Measurements from ENCODE around the gene PUM2.

The PUM2 gene

GRCh38 chr2:20307311-20307710, 43.3 kb downstream of the PUM2 start:
- no peak overlapping the region for H3K4me3 ChIP-seq (ENCODE audit: low read depth, low read length)
- TF ChIP-seq, protein P1, sequence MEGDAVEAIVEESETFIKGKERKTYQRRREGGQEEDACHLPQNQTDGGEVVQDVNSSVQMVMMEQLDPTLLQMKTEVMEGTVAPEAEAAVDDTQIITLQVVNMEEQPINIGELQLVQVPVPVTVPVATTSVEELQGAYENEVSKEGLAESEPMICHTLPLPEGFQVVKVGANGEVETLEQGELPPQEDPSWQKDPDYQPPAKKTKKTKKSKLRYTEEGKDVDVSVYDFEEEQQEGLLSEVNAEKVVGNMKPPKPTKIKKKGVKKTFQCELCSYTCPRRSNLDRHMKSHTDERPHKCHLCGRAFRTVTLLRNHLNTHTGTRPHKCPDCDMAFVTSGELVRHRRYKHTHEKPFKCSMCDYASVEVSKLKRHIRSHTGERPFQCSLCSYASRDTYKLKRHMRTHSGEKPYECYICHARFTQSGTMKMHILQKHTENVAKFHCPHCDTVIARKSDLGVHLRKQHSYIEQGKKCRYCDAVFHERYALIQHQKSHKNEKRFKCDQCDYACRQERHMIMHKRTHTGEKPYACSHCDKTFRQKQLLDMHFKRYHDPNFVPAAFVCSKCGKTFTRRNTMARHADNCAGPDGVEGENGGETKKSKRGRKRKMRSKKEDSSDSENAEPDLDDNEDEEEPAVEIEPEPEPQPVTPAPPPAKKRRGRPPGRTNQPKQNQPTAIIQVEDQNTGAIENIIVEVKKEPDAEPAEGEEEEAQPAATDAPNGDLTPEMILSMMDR (IDR thresholded peaks at IDR 0.05; ENCODE audit: insufficient read depth, low read depth, low read length, missing control alignments), result no peak
- no peak for DNase-seq (ENCODE audit: low read depth)

GRCh38 chr2:20304411-20304810, 46.2 kb downstream of the PUM2 start:
- no peak overlapping the region for H3K4me3 ChIP-seq (ENCODE audit: low read depth, low read length)
- DNase-seq (ENCODE audit: low read depth), result no peak
- TF ChIP-seq, protein P1 (IDR thresholded peaks at IDR 0.05; ENCODE audit: insufficient read depth, low read depth, low read length, missing control alignments), result no peak

DNA sequence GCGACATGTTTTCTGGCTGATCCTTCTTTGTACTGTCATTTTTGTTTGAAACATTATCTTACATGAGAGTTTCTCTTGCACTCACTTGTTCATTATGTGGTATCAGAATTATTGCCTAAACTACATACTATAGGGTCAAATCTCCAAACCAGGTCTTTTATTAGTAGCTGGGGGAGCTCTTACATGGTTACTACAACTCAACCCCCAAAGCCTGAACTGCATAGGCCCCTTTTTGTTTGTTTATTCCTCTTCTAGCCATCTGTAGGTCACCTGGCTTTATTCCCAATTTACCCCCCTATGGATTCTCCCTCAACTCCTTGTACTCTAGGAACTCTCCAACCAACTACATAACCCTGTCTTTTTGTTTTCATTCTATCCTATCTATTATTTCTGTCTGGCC, 46.7 kb downstream of the PUM2 start:
- TF ChIP-seq, protein P1 (IDR thresholded peaks at IDR 0.05; ENCODE audit: insufficient read depth, low read depth, low read length, missing control alignments), result no peak
- no peak for DNase-seq (ENCODE audit: low read depth)
- H3K4me3 ChIP-seq (ENCODE audit: low read depth, low read length), result no peak overlapping the region

- DNase-seq (ENCODE audit: low read depth), result no peak
- no peak overlapping the region for H3K4me3 ChIP-seq (ENCODE audit: low read depth, low read length)
- TF ChIP-seq, protein P1 (IDR thresholded peaks at IDR 0.05; ENCODE audit: insufficient read depth, low read depth, low read length, missing control alignments), result no peak
Observed at GRCh38 chr2:20302019-20302418, 48.6 kb downstream of the PUM2 start.

DNA sequence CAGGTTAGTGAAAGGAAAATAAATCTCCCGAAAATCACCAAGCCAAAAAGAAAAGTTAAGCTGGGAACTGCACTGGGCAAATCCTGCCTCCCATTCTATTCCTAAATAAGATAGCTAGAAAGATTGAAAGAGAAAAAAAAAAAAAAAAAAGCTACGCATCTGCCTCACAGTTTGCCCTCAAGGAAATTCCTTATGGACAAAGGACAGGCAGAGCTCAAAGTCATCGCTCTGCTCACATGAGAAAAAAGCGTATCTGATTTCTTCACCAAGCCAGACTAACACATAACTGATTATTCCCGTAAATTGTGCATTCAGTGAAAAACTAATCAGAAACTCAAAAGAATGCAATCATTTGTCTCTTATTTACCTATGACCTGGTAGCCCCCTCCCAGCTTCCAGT, 50.0 kb downstream of the PUM2 start:
- TF ChIP-seq, protein P1 (IDR thresholded peaks at IDR 0.05; ENCODE audit: insufficient read depth, low read depth, low read length, missing control alignments), result no peak
- DNase-seq (ENCODE audit: low read depth), result no peak

GRCh38 chr2:20299113-20299512, 51.5 kb downstream of the PUM2 start:
- TF ChIP-seq, protein P1 (IDR thresholded peaks at IDR 0.05; ENCODE audit: insufficient read depth, low read depth, low read length, missing control alignments), result no peak
- H3K4me3 ChIP-seq (ENCODE audit: low read depth, low read length), result no peak overlapping the region
- DNase-seq (ENCODE audit: low read depth), result no peak

More for the DNA sequence above, 50.0 kb downstream of the PUM2 start:
- H3K4me3 ChIP-seq (ENCODE audit: low read depth, low read length), result no peak overlapping the region

DNA sequence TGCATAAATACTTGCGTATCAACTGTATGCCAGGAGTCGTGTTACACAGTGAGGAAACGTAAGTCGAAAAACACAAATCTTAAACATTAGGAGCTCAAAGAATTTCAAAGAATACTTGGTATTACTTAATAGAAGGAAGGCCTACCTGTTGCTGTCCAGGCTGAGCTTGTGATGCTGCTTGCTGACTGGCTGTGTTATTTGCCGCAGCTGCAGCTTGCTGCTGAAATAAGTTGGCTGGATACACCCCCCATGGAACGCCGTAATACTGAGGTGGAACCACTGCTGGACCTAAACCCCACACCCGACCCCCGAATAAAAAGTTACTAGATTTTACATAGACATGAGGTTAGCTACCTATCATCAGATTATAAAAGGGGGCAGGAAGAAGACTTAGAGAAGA, 56.4 kb downstream of the PUM2 start:
- TF ChIP-seq, protein P1 (IDR thresholded peaks at IDR 0.05; ENCODE audit: insufficient read depth, low read depth, low read length, missing control alignments), result no peak
- DNase-seq (ENCODE audit: low read depth), result no peak
- no peak overlapping the region for H3K4me3 ChIP-seq (ENCODE audit: low read depth, low read length)
